Measurements from ENCODE around the gene HIRIP3. TPM values are rescaled to one million over a fixed set of nuclear protein-coding genes. Genes with fewer than 3 reads are reported as not detected.

HIRIP3 gene
- total RNA-seq, 1 donor from 2014 or later, result 7.1 TPM

- peaks cover 9% of the 10 kb centered on the region for H3K4me1 ChIP-seq
- TF ChIP-seq POLR2A (IDR thresholded peaks at IDR 0.05), result no peak
- TF ChIP-seq POLR2AphosphoS5 (IDR thresholded peaks at IDR 0.05; ENCODE audit: insufficient read depth in 1 of 2, low read depth in 1 of 2), result no peak
- no peak for TF ChIP-seq CTCF (IDR thresholded peaks at IDR 0.05)
- DNase-seq (ENCODE audit: extremely low spot score in 2 of 2), result no peak
- H3K9me3 ChIP-seq, result no peaks in the 10 kb centered on the region
- no peak overlapping the region for H3K4me3 ChIP-seq
- H3K36me3 ChIP-seq, result no peaks in the 10 kb centered on the region
- H3K27me3 ChIP-seq, result peaks cover 7% of the 10 kb centered on the region
- no peak overlapping the region for H3K27ac ChIP-seq
- intact Hi-C loops (cut with DNase I), result no loop called here
Measured at GRCh38 chr16:30031477-30031918, 36.1 kb upstream of the HIRIP3 start.

DNA sequence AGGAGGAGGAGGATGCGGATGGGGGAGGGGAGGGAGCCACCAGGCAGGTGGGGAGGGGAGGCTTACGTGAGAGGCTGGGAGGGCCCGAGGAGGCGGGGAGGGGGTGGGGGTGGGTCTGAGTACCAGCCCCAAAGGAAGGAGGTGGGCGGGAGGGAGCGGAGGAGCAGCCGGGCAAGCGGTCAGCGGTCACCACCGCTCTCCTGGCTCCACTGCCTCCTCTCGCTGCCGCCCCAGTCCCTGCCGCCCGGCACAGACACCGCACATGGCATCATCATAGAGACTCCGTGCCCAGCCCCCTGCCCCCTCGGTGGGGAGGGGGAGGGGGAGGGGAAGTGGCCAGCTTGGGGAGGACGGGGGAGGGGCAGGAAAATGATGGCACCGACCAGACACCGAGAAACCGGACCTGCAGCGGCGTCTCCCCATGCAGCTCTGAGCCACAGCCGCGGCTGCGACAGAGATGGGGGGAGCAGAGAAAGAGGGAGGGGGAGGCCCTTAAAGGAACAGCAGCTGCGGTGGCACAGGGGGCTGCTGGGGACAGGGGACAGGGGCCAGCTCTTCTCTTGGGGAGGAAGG lies 35.5 kb upstream of the HIRIP3 start, which contains the start of gene TLCD3B:
Gene TLCD3B (minus strand): TSS at position 431 of the 573 bp plus-strand sequence. CDS start 744 bp downstream, outside the sequence.
- H3K4me3 ChIP-seq, result no peak within 1 kb of the TSS

DNA sequence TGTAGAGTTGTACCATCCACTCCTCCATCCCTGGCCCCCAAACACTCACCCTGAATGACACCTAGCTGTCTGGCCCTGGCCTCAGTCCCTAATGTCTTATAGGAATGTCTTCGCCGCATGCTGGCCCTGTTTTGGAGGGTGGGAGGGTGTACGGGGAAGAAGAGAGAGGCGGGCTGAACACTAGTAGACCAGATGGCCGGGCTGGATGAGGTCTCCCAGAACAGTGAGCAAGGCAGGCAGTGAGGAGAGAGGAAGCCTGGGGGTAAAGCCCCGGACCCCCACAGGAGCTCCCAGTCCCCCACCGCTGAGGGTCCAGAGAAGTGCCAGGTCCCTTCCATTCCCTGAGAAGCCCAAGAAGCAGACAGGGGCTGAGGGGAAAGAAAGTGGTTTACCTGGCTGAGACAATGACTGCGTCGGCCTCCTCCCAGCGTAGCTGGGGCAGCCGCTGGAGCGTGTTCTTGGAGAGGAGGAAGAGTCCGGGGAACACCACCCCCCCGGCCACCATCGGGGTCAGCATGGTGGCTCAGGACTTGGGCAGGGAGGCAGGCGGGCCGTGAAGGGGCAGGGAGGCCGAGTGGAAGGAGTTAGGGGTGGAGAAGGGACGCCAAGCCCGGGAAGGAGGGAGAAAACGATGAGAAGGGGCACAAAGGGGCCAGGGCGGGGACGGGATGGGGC lies 34.7 kb upstream of the HIRIP3 start:
- Histone ChIP-seq H3K4me1 (peaks cover 9% of the 10 kb centered on the region), H3K27ac (no peak overlapping the region), H3K36me3 (no peaks in the 10 kb centered on the region), H3K9me3 (no peaks in the 10 kb centered on the region), H3K4me3 (no peak overlapping the region), H3K27me3 (peaks cover 7% of the 10 kb centered on the region)
- no peak for DNase-seq (ENCODE audit: extremely low spot score in 2 of 2)
- intact Hi-C loops (cut with DNase I), result no loop called here
- TF ChIP-seq CTCF (IDR thresholded peaks at IDR 0.05) (no peak), POLR2A (IDR thresholded peaks at IDR 0.05) (no peak), POLR2AphosphoS5 (IDR thresholded peaks at IDR 0.05; ENCODE audit: insufficient read depth in 1 of 2, low read depth in 1 of 2) (no peak)

More for the DNA sequence above, 35.5 kb upstream of the HIRIP3 start, which contains the start of gene TLCD3B:
- Histone ChIP-seq H3K36me3 (no peaks in the 10 kb centered on the region), H3K27me3 (peaks cover 7% of the 10 kb centered on the region), H3K27ac (no peak within 1 kb of the TSS), H3K4me1 (peaks cover 9% of the 10 kb centered on the region), H3K9me3 (no peaks in the 10 kb centered on the region)
- no peak for TF ChIP-seq CTCF (IDR thresholded peaks at IDR 0.05)
- no peak for TF ChIP-seq POLR2AphosphoS5 (IDR thresholded peaks at IDR 0.05; ENCODE audit: insufficient read depth in 1 of 2, low read depth in 1 of 2)
- TF ChIP-seq POLR2A (IDR thresholded peaks at IDR 0.05), result no peak
- no peak for DNase-seq (ENCODE audit: extremely low spot score in 2 of 2)
- intact Hi-C loops (cut with DNase I), result no loop called here

DNA sequence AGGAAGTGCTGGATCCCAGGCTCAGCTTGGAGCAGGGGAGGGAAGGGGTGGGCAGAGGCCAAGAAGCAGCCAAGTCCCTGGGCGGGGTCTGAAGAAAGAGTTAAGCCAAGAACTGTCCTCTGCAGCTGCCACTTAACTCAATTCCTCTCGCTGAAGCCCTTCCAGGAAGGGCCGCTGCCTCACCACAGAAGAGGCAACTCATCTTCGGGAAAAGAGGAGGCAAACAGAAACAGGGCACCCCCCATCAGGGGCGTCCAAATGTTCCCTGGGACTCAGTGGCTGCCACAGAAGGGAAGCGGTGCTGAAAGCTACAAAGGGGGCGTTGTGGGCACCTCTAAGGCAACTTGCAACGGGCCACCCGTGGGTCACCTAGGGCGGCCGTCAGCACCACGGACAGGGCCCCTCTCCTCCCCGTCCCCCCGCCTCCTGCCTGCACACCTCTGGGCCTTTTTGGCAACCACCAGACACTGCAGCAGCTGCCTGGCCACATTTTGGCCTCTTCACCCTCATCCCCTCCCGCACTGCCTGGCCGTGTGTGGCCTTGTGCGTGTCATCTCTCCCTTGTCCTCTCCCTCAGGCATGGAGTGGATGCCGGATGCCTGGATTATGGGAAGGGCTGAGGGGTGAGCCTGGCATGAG lies 33.1 kb upstream of the HIRIP3 start:
- Histone ChIP-seq H3K36me3 (no peaks in the 10 kb centered on the region), H3K27me3 (peaks cover 7% of the 10 kb centered on the region), H3K4me3 (no peak overlapping the region), H3K9me3 (no peaks in the 10 kb centered on the region), H3K4me1 (peaks cover 9% of the 10 kb centered on the region), H3K27ac (no peak overlapping the region)
- DNase-seq (ENCODE audit: extremely low spot score in 2 of 2), result no peak
- intact Hi-C loops (cut with DNase I), result no loop called here
- TF ChIP-seq POLR2AphosphoS5 (IDR thresholded peaks at IDR 0.05; ENCODE audit: insufficient read depth in 1 of 2, low read depth in 1 of 2), result no peak
- no peak for TF ChIP-seq POLR2A (IDR thresholded peaks at IDR 0.05)
- TF ChIP-seq CTCF (IDR thresholded peaks at IDR 0.05), result no peak
